MM.1S (cell line): ENCODE data around the gene CKMT2.
"Not testable (repeated sequence)": the region's sequence is repeated elsewhere in the genome, so short reads cannot be mapped to it uniquely, and the experiment has no call there.

Experiments
- DNase-seq: peaks from one replicate; pipeline ENCODE4 v3.0.0-alpha.2; 2015
- H2AFZ ChIP-seq: fragments of 300-600 bp; sonication (generic); 2 replicates; pipeline ENCODE4 v1.6.0; 2016; ENCODE audit warnings: antibody characterized with exemption, low read length
- H3F3A ChIP-seq: fragments of 300-600 bp; sonication (generic); 2 replicates; pipeline ENCODE4 v1.6.1; 2016; ENCODE audit warnings: mild to moderate bottlenecking, antibody characterized with exemption, low read length, moderate library complexity, mixed read lengths; ENCODE audit not compliant: insufficient read depth
- H3K27ac ChIP-seq: fragments of 300-600 bp; sonication (generic); 2 replicates; pipeline ENCODE4 v1.5.1; 2016; ENCODE audit warnings: mild to moderate bottlenecking, low read length
- H3K27me3 ChIP-seq: fragments of 300-600 bp; sonication (generic); replicated peaks from 2 replicates; pipeline ENCODE4 v1.6.0; 2016; ENCODE audit warnings: low read length; ENCODE audit not compliant: insufficient read depth
- H3K36me3 ChIP-seq: fragments of 300-600 bp; sonication (generic); replicated peaks from 2 replicates; pipeline ENCODE4 v1.6.1; 2016; ENCODE audit warnings: mild to moderate bottlenecking, low read length, mixed read lengths; ENCODE audit not compliant: insufficient read depth
- H3K4me1 ChIP-seq: fragments of 300-600 bp; sonication (generic); 2 replicates; pipeline ENCODE4 v1.6.1; 2016; ENCODE audit warnings: low read length, mixed read lengths
- H3K4me2 ChIP-seq: fragments of 300-600 bp; sonication (generic); 2 replicates; pipeline ENCODE4 v1.6.0; 2016; ENCODE audit warnings: low read depth, low read length
- H3K4me3 ChIP-seq: fragments of 300-600 bp; sonication (generic); 2 replicates; pipeline ENCODE4 v1.5.1; 2016; ENCODE audit warnings: low read length, mixed read lengths
- H3K79me2 ChIP-seq: fragments of 300-600 bp; sonication (generic); 2 replicates; pipeline ENCODE4 v1.6.1; 2016; ENCODE audit warnings: mixed run types, low read length, mixed read lengths
- H3K9ac ChIP-seq: fragments of 300-600 bp; sonication (generic); 2 replicates; pipeline ENCODE4 v1.6.1; 2016; ENCODE audit warnings: low read length, mixed read lengths
- H3K9me2 ChIP-seq: fragments of 300-600 bp; sonication (generic); replicated peaks from 2 replicates; pipeline ENCODE4 v1.6.1; 2016; ENCODE audit warnings: mild to moderate bottlenecking, low read length, mixed read lengths; ENCODE audit not compliant: insufficient read depth
- H3K9me3 ChIP-seq: fragments of 300-600 bp; sonication (generic); replicated peaks from 2 replicates; pipeline ENCODE4 v1.6.1; 2016; ENCODE audit warnings: mild to moderate bottlenecking, low read length, mixed read lengths; ENCODE audit not compliant: insufficient read depth
- H4K20me1 ChIP-seq: fragments of 300-600 bp; sonication (generic); 2 replicates; pipeline ENCODE4 v1.6.1; 2016; ENCODE audit warnings: mild to moderate bottlenecking, low read length, moderate library complexity, mixed read lengths; ENCODE audit not compliant: insufficient read depth
- CTCF ChIP-seq: fragments of 300-600 bp; sonication (generic); IDR thresholded peaks from 2 replicates; pipeline ENCODE4 v1.5.1; 2016; ENCODE audit warnings: antibody characterized with exemption, low read length, mixed read lengths
- EZH2 ChIP-seq: fragments of 300-600 bp; sonication (generic); optimal IDR thresholded peaks from 2 replicates; pipeline ENCODE3; 2017; ENCODE audit warnings: low read depth, mild to moderate bottlenecking, antibody characterized with exemption, low read length, mixed read lengths
- EZH2phosphoT487 ChIP-seq: fragments of 300-600 bp; sonication (generic); IDR thresholded peaks from 2 replicates; pipeline ENCODE4 v1.6.1; 2018; ENCODE audit warnings: antibody characterized with exemption, low read length

CKMT2 gene

DNA sequence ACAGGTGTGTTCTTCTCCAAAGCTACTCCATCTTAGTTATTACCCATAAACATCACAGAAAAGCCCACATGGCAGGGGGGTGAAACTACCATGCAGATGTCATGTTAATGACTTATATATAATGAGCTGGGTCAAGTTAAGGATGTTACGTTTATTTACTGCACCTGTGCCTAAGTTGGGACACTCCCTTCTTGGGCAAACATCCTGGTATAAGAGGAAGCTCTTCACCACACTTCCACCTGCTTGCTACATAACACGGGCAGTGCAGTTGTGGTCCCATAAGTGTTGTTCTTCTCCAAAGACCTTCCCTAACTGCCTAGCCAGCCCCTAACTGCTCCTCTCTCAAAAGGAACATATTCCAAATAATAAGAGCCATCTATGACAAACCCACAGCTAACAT is 59.0 kb downstream of the CKMT2 start:
- TF ChIP-seq EZH2phosphoT487 (no peak), EZH2 (no peak), CTCF (no peak)
- H3K9me3 ChIP-seq = no peaks in the 10 kb centered on the region
- peaks cover 24% of the 10 kb centered on the region for H3K79me2 ChIP-seq
- no peaks in the 10 kb centered on the region for H3K36me3 ChIP-seq
- no peaks in the 10 kb centered on the region for H4K20me1 ChIP-seq
- H3K27me3 ChIP-seq = no peaks in the 10 kb centered on the region
- no peaks in the 10 kb centered on the region for H3K4me1 ChIP-seq
- no peak overlapping the region for H3K9ac ChIP-seq
- H3K9me2 ChIP-seq = no peaks in the 10 kb centered on the region
- H3K4me2 ChIP-seq = no peak overlapping the region
- H3K27ac ChIP-seq = no peak overlapping the region
- H3K4me3 ChIP-seq = no peak overlapping the region
- no peak for DNase-seq
- H3F3A ChIP-seq = no peaks in the 10 kb centered on the region
- no peak overlapping the region for H2AFZ ChIP-seq

DNA sequence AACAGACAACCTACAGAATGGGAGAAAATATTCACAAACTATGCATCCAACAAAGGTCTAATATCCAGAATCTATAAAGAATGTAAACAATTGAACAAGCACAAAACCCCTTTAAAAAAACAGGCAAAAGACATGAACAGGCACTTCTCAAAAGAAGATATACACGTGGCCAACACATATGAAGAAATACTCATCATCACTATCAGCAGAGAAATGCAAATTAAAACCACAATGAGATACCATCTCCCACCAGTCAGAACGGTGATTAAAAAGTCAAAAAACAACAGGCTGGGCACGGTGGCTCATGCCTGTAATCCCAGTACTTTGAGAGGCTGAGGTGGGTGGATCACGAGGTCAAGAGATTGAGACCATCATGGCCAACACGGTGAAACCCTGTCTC is 60.9 kb downstream of the CKMT2 start:
- not testable (repeated sequence) for H3K4me1 ChIP-seq, H3K4me2 ChIP-seq, H3F3A ChIP-seq, DNase-seq, H3K4me3 ChIP-seq, H3K27ac ChIP-seq, H2AFZ ChIP-seq, H3K36me3 ChIP-seq, H3K27me3 ChIP-seq, H3K9ac ChIP-seq, H3K9me3 ChIP-seq, H3K9me2 ChIP-seq, H4K20me1 ChIP-seq
- H3K79me2 ChIP-seq = peaks cover 24% of the 10 kb centered on the region

- Histone ChIP-seq H3F3A (no peaks in the 10 kb centered on the region), H3K9me3 (no peaks in the 10 kb centered on the region), H3K79me2 (peaks cover 33% of the 10 kb centered on the region), H3K9ac (no peak overlapping the region), H3K36me3 (no peaks in the 10 kb centered on the region), H3K9me2 (no peaks in the 10 kb centered on the region), H3K4me1 (peaks cover 14% of the 10 kb centered on the region; the same call in 1 of the 2 replicates), H3K27me3 (no peaks in the 10 kb centered on the region), H4K20me1 (no peaks in the 10 kb centered on the region), H3K4me3 (no peak overlapping the region), H3K27ac (no peak overlapping the region), H3K4me2 (no peak overlapping the region), H2AFZ (no peak overlapping the region)
- TF ChIP-seq CTCF (no peak), EZH2 (no peak), EZH2phosphoT487 (no peak)
- DNase-seq = no peak
Measured at GRCh38 chr5:81297531-81297930, 64.4 kb downstream of the CKMT2 start.

- Histone ChIP-seq H3K9me2 (no peaks in the 10 kb centered on the region), H3K27ac (peak overlapping the region; percentile 71), H3F3A (no peaks in the 10 kb centered on the region), H3K4me3 (peak overlapping the region; percentile 91), H3K36me3 (no peaks in the 10 kb centered on the region), H3K27me3 (no peaks in the 10 kb centered on the region), H3K79me2 (peaks cover 21% of the 10 kb centered on the region), H3K9me3 (no peaks in the 10 kb centered on the region), H3K4me2 (peak overlapping the region; percentile 86), H3K4me1 (peaks cover 14% of the 10 kb centered on the region; the same call in 1 of the 2 replicates), H3K9ac (peak overlapping the region; percentile 82), H4K20me1 (no peaks in the 10 kb centered on the region), H2AFZ (peak overlapping the region; percentile 69)
- no peak for TF ChIP-seq EZH2phosphoT487
- no peak for TF ChIP-seq EZH2
- no peak for TF ChIP-seq CTCF
- DNase-seq = no peak
Measured at GRCh38 chr5:81300921-81301270, 67.8 kb downstream of the CKMT2 start.
